Thyroid gland (tissue), 4 donors: Measurements from ENCODE around the gene UHRF2.

Source experiments
- POLR2A ChIP-seq, 2 donors: fragments of 450-650 bp; IDR thresholded peaks; one replicate each; pipeline ENCODE4 v1.6.1; 2017; ENCODE audit warnings: antibody characterized with exemption in 2 of 2, mild to moderate bottlenecking in 2 of 2, moderate library complexity in 1 of 2
- TF ChIP-seq, protein P1 (sequence below), 6 experiments: fragments of 200-600 bp in 3 of 6; fragments of 450-650 bp in 3 of 6; sonication (generic) in 3 of 6; IDR thresholded peaks; one replicate each; pipeline ENCODE4 v1.5.1; 2016 to 2019; ENCODE audit warnings: antibody characterized with exemption in 6 of 6, mild to moderate bottlenecking in 2 of 6, inconsistent platforms in 1 of 6, moderate library complexity in 1 of 6

- TF ChIP-seq POLR2A (IDR thresholded peaks at IDR 0.05) = no peak
- TF ChIP-seq, protein P1, sequence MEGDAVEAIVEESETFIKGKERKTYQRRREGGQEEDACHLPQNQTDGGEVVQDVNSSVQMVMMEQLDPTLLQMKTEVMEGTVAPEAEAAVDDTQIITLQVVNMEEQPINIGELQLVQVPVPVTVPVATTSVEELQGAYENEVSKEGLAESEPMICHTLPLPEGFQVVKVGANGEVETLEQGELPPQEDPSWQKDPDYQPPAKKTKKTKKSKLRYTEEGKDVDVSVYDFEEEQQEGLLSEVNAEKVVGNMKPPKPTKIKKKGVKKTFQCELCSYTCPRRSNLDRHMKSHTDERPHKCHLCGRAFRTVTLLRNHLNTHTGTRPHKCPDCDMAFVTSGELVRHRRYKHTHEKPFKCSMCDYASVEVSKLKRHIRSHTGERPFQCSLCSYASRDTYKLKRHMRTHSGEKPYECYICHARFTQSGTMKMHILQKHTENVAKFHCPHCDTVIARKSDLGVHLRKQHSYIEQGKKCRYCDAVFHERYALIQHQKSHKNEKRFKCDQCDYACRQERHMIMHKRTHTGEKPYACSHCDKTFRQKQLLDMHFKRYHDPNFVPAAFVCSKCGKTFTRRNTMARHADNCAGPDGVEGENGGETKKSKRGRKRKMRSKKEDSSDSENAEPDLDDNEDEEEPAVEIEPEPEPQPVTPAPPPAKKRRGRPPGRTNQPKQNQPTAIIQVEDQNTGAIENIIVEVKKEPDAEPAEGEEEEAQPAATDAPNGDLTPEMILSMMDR (IDR thresholded peaks at IDR 0.05) = no peak
Observed at GRCh38 chr9:6551136-6551535, 138.1 kb downstream of the UHRF2 start.
